T-helper 2 cell treated with Interferon-gamma antibody and Interleukin-4, amounts not matched to agents 5 μg/mL and 100 μg/mL, for 36 hours (primary cell): ENCODE results near the gene AATF.

Source experiments
- DNase-seq: peaks from one replicate; pipeline ENCODE4 v3.0.0; 2021; ENCODE audit warnings: low spot score
- H3K27ac Mint-ChIP-seq: one replicate; pipeline ENCODE4 v1.8.0; 2021; ENCODE audit warnings: mild to moderate bottlenecking, mixed read lengths
- H3K27me3 Mint-ChIP-seq: one replicate; pipeline ENCODE4 v1.8.0; 2021; ENCODE audit warnings: low read depth, mixed read lengths
- H3K36me3 Mint-ChIP-seq: one replicate; pipeline ENCODE4 v1.8.0; 2021; ENCODE audit warnings: low read depth, mixed read lengths
- H3K4me1 Mint-ChIP-seq: one replicate; pipeline ENCODE4 v1.8.0; 2021; ENCODE audit warnings: low read depth, mixed read lengths
- H3K4me3 Mint-ChIP-seq: one replicate; pipeline ENCODE4 v1.8.0; 2022; ENCODE audit warnings: mild to moderate bottlenecking, moderate library complexity, mixed read lengths
- H3K9me3 Mint-ChIP-seq: one replicate; pipeline ENCODE4 v1.8.0; 2021; ENCODE audit warnings: mixed read lengths

Gene AATF

GRCh38 chr17:37045351-37045922 is 96.7 kb downstream of the AATF start:
- H3K4me1 Mint-ChIP-seq, result peaks cover 8% of the 10 kb centered on the region
- no peak for DNase-seq
- no peaks in the 10 kb centered on the region for H3K27me3 Mint-ChIP-seq
- H3K9me3 Mint-ChIP-seq, result no peaks in the 10 kb centered on the region
- H3K36me3 Mint-ChIP-seq, result peaks cover 7% of the 10 kb centered on the region
- H3K4me3 Mint-ChIP-seq, result no peak overlapping the region
- H3K27ac Mint-ChIP-seq, result no peak overlapping the region

GRCh38 chr17:37047631-37048104 is 98.9 kb downstream of the AATF start:
- H3K4me3 Mint-ChIP-seq, result no peak overlapping the region
- peak overlapping the region; percentile 28 for H3K27ac Mint-ChIP-seq
- H3K27me3 Mint-ChIP-seq, result no peaks in the 10 kb centered on the region
- no peaks in the 10 kb centered on the region for H3K9me3 Mint-ChIP-seq
- DNase-seq, result peak; percentile 69
- peaks cover 7% of the 10 kb centered on the region for H3K36me3 Mint-ChIP-seq
- peaks cover 8% of the 10 kb centered on the region for H3K4me1 Mint-ChIP-seq

DNA sequence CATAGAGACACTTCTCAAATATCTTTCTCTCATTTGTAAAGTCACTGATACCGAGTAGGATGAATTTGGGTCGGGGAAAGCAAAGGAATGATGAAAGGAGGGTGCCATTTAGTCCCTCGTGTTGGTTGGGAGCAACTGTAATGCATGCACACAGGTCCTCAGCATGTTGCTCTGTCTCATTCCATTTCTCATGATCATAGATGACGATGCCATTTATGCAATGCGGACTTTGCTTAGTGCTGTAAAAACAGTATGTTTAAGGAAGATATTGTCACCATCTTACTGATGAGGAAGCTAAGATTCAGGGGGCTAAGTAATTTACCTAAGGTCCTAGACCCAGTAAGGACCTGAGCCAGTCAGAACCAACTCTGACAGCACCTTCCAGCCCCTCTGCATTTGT is 100.1 kb downstream of the AATF start:
- peaks cover 5% of the 10 kb centered on the region for H3K36me3 Mint-ChIP-seq

DNA sequence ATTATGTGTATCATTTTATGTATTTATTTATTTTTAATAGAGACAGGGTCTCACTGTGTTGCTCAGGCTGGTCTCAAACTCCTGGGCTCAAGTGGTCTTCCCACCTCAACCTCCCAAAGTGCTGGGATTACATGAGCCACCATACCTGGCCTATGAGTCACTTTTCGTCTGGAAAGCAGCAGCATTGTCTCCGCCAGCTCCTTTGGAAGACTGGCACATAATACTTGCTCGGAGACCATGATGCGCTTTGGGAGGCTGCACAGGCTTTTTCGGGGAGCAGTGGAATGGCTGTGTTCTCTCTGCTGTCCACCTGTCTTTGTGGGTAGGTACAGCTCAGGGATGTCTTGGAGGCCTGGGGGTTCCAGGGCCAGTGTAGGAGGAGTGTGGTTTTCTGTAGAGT is 102.2 kb downstream of the AATF start:
- no peaks in the 10 kb centered on the region for H3K27me3 Mint-ChIP-seq
- DNase-seq, result no peak
- no peaks in the 10 kb centered on the region for H3K9me3 Mint-ChIP-seq
- peaks cover 6% of the 10 kb centered on the region for H3K4me1 Mint-ChIP-seq
- H3K36me3 Mint-ChIP-seq, result peaks cover 5% of the 10 kb centered on the region
- H3K4me3 Mint-ChIP-seq, result no peak overlapping the region
- no peak overlapping the region for H3K27ac Mint-ChIP-seq

More for the DNA sequence above, 100.1 kb downstream of the AATF start:
- peaks cover 6% of the 10 kb centered on the region for H3K4me1 Mint-ChIP-seq
- no peak for DNase-seq
- no peaks in the 10 kb centered on the region for H3K9me3 Mint-ChIP-seq
- H3K4me3 Mint-ChIP-seq, result no peak overlapping the region
- H3K27ac Mint-ChIP-seq, result no peak overlapping the region
- no peaks in the 10 kb centered on the region for H3K27me3 Mint-ChIP-seq

- no peak for DNase-seq
- Mint-ChIP-seq H3K36me3 (peaks cover 5% of the 10 kb centered on the region), H3K9me3 (no peaks in the 10 kb centered on the region), H3K4me1 (peaks cover 6% of the 10 kb centered on the region), H3K27ac (no peak overlapping the region), H3K27me3 (no peaks in the 10 kb centered on the region), H3K4me3 (no peak overlapping the region)
These were observed 102.6 kb downstream of the AATF start for GRCh38 chr17:37051381-37051780.

- no peaks in the 10 kb centered on the region for H3K27me3 Mint-ChIP-seq
- DNase-seq, result no peak
- H3K36me3 Mint-ChIP-seq, result peaks cover 7% of the 10 kb centered on the region
- H3K4me1 Mint-ChIP-seq, result peaks cover 6% of the 10 kb centered on the region
- no peak overlapping the region for H3K4me3 Mint-ChIP-seq
- H3K9me3 Mint-ChIP-seq, result no peaks in the 10 kb centered on the region
- H3K27ac Mint-ChIP-seq, result no peak overlapping the region
These were observed 103.1 kb downstream of the AATF start for GRCh38 chr17:37051833-37052232.

- Mint-ChIP-seq H3K27ac (no peak overlapping the region), H3K9me3 (no peaks in the 10 kb centered on the region), H3K4me1 (peaks cover 5% of the 10 kb centered on the region), H3K27me3 (no peaks in the 10 kb centered on the region), H3K4me3 (no peak overlapping the region), H3K36me3 (peaks cover 10% of the 10 kb centered on the region)
- DNase-seq, result no peak
These were observed 103.7 kb downstream of the AATF start for GRCh38 chr17:37052450-37052849.

GRCh38 chr17:37054894-37055293 is 106.1 kb downstream of the AATF start:
- Mint-ChIP-seq H3K9me3 (no peaks in the 10 kb centered on the region), H3K36me3 (peaks cover 10% of the 10 kb centered on the region), H3K27me3 (no peaks in the 10 kb centered on the region)

GRCh38 chr17:37056622-37057021 is 107.9 kb downstream of the AATF start:
- Mint-ChIP-seq H3K4me3 (no peak overlapping the region), H3K36me3 (peaks cover 10% of the 10 kb centered on the region), H3K27ac (no peak overlapping the region), H3K9me3 (no peaks in the 10 kb centered on the region), H3K27me3 (no peaks in the 10 kb centered on the region), H3K4me1 (no peaks in the 10 kb centered on the region)
- no peak for DNase-seq

More at GRCh38 chr17:37054894-37055293, 106.1 kb downstream of the AATF start:
- no peaks in the 10 kb centered on the region for H3K4me1 Mint-ChIP-seq
- DNase-seq, result no peak
- no peak overlapping the region for H3K27ac Mint-ChIP-seq
- no peak overlapping the region for H3K4me3 Mint-ChIP-seq

GRCh38 chr17:37059493-37059892 is 110.7 kb downstream of the AATF start:
- Mint-ChIP-seq H3K4me1 (no peaks in the 10 kb centered on the region), H3K36me3 (peaks cover 9% of the 10 kb centered on the region), H3K4me3 (no peak overlapping the region), H3K27ac (no peak overlapping the region), H3K9me3 (no peaks in the 10 kb centered on the region), H3K27me3 (no peaks in the 10 kb centered on the region)
- DNase-seq, result no peak

GRCh38 chr17:37060094-37060493 is 111.3 kb downstream of the AATF start:
- Mint-ChIP-seq H3K4me3 (no peak overlapping the region), H3K9me3 (no peaks in the 10 kb centered on the region), H3K27ac (no peak overlapping the region), H3K27me3 (peaks cover 3% of the 10 kb centered on the region), H3K4me1 (no peaks in the 10 kb centered on the region), H3K36me3 (peaks cover 9% of the 10 kb centered on the region)
- DNase-seq, result no peak

DNA sequence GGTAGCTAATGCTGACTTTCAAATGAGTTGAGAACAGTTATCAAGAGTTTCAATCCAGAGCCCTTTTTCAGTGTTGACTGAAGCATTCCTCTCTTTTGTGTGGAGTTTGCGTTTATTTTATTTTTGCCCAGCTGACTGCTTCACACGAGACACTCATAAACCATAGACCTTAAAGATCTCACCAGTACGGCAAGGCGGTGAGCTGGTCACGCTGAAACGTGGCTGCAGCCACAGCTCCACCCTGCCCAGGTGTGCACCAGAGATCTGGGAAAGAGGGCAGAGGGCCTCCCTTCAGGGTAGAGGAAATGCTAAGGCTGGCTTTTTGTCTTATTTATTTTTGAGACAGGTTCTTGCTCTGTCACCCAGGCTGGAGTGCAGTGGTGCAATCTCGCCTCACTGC is 112.2 kb downstream of the AATF start:
- DNase-seq, result no peak
- H3K36me3 Mint-ChIP-seq, result peaks cover 9% of the 10 kb centered on the region
- H3K4me1 Mint-ChIP-seq, result no peaks in the 10 kb centered on the region
- no peaks in the 10 kb centered on the region for H3K9me3 Mint-ChIP-seq
- H3K27ac Mint-ChIP-seq, result no peak overlapping the region
- no peak overlapping the region for H3K4me3 Mint-ChIP-seq
- H3K27me3 Mint-ChIP-seq, result peaks cover 5% of the 10 kb centered on the region

- Mint-ChIP-seq H3K27me3 (peaks cover 5% of the 10 kb centered on the region), H3K4me1 (no peaks in the 10 kb centered on the region), H3K4me3 (no peak overlapping the region), H3K9me3 (no peaks in the 10 kb centered on the region), H3K36me3 (peaks cover 5% of the 10 kb centered on the region), H3K27ac (no peak overlapping the region)
- DNase-seq, result no peak
These were observed 113.3 kb downstream of the AATF start for GRCh38 chr17:37062021-37062420.

- no peak for DNase-seq
- Mint-ChIP-seq H3K27me3 (peaks cover 17% of the 10 kb centered on the region), H3K4me1 (no peaks in the 10 kb centered on the region), H3K4me3 (no peak overlapping the region), H3K9me3 (no peaks in the 10 kb centered on the region), H3K36me3 (no peaks in the 10 kb centered on the region), H3K27ac (no peak overlapping the region)
These were observed 115.5 kb downstream of the AATF start for GRCh38 chr17:37064206-37064605.

DNA sequence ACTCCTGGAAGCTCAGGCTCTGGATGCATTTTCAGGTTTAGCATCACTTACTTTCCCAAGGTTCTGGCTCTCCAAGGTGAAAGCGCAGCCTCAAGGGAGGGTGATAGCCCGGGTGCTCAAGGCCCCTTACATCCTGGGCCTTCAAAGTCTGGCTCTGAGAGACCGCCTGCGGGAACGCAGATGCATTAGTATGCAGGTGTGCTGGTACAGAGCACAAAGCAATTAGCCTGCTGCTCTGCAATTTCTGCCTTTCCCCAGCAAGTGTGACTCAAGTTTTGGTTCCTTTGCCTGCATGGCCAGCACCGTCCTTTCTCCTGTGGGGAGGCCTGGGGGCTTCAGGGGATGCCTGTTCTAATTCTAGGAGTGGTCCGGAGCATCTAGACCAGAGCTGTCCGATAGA is 116.2 kb downstream of the AATF start:
- H3K9me3 Mint-ChIP-seq, result no peaks in the 10 kb centered on the region
- no peak for DNase-seq
- H3K27me3 Mint-ChIP-seq, result peaks cover 18% of the 10 kb centered on the region
- H3K36me3 Mint-ChIP-seq, result no peaks in the 10 kb centered on the region
- H3K4me3 Mint-ChIP-seq, result no peak overlapping the region
- H3K4me1 Mint-ChIP-seq, result no peaks in the 10 kb centered on the region
- H3K27ac Mint-ChIP-seq, result no peak overlapping the region
